Astrocyte (in vitro differentiated cells and primary cell): ENCODE measurements around the gene NINJ1. TPM values are rescaled to one million over a fixed set of nuclear protein-coding genes. Genes with fewer than 3 reads are reported as not detected.
"Not testable (repeated sequence)": the region's sequence is repeated elsewhere in the genome, so short reads cannot be mapped to it uniquely, and the experiment has no call there.

Source experiments
- DNase-seq: peaks from one replicate; pipeline ENCODE4 v3.0.0-alpha.2; 2010; ENCODE audit warnings: low read depth
- FAIRE-seq: peaks from 2 replicates; lab custom pipeline; 2011; peaks lifted over from hg19 to GRCh38; lab: Jason Lieb, UNC
- H2AFZ ChIP-seq: 2 replicates; pipeline ENCODE4 v1.6.0; 2012; ENCODE audit warnings: low read depth, low read length, inconsistent platforms
- H3K27ac ChIP-seq: 2 replicates; pipeline ENCODE4 v1.5.1; 2011; ENCODE audit warnings: low read depth, low read length, inconsistent platforms
- H3K27me3 ChIP-seq: 2 replicates; pipeline ENCODE4 v1.6.0; 2011; ENCODE audit warnings: low read length, inconsistent platforms; ENCODE audit not compliant: insufficient read depth
- H3K36me3 ChIP-seq: 2 replicates; pipeline ENCODE4 v1.5.1; 2011; ENCODE audit warnings: low read length, inconsistent platforms; ENCODE audit not compliant: insufficient read depth
- H3K4me1 ChIP-seq: 2 replicates; pipeline ENCODE4 v1.5.1; 2011; ENCODE audit warnings: low read length, inconsistent platforms; ENCODE audit not compliant: insufficient read depth
- H3K4me2 ChIP-seq: 2 replicates; pipeline ENCODE4 v1.6.0; 2012; ENCODE audit warnings: low read length, inconsistent platforms
- H3K4me3 ChIP-seq: 2 replicates; pipeline ENCODE4 v1.5.1; 2011; ENCODE audit warnings: low read depth, mild to moderate bottlenecking, low read length, inconsistent platforms; ENCODE audit not compliant: insufficient read depth
- H3K79me2 ChIP-seq: 2 replicates; pipeline ENCODE4 v1.6.0; 2012; ENCODE audit warnings: mild to moderate bottlenecking, low read length, inconsistent platforms; ENCODE audit not compliant: insufficient read depth
- H3K9ac ChIP-seq: 2 replicates; pipeline ENCODE4 v1.6.0; 2012; ENCODE audit warnings: mild to moderate bottlenecking, low read length, inconsistent platforms
- H3K9me3 ChIP-seq: 2 replicates; pipeline ENCODE4 v1.5.1; 2012; ENCODE audit warnings: low read depth, mild to moderate bottlenecking, low read length, inconsistent platforms; ENCODE audit not compliant: insufficient read depth
- H4K20me1 ChIP-seq: 2 replicates; pipeline ENCODE4 v1.6.0; 2012; ENCODE audit warnings: low read length, inconsistent platforms; ENCODE audit not compliant: insufficient read depth
- H3K27ac Mint-ChIP-seq: one replicate; pipeline ENCODE4 v1.8.0; 2021; ENCODE audit warnings: mild to moderate bottlenecking, mixed read lengths; ENCODE audit not compliant: unreplicated experiment
- H3K27me3 Mint-ChIP-seq: one replicate; pipeline ENCODE4 v1.8.0; 2021; ENCODE audit warnings: low read depth, mixed read lengths; ENCODE audit not compliant: unreplicated experiment
- H3K36me3 Mint-ChIP-seq: one replicate; pipeline ENCODE4 v1.8.0; 2021; ENCODE audit warnings: low read depth, mixed read lengths; ENCODE audit not compliant: unreplicated experiment
- H3K4me1 Mint-ChIP-seq: one replicate; pipeline ENCODE4 v1.8.0; 2021; ENCODE audit warnings: low read depth, mixed read lengths; ENCODE audit not compliant: unreplicated experiment
- H3K4me3 Mint-ChIP-seq: one replicate; pipeline ENCODE4 v1.8.0; 2021; ENCODE audit warnings: mild to moderate bottlenecking, moderate library complexity, mixed read lengths; ENCODE audit not compliant: unreplicated experiment
- H3K9me3 Mint-ChIP-seq: one replicate; pipeline ENCODE4 v1.8.0; 2021; ENCODE audit warnings: mild to moderate bottlenecking, mixed read lengths; ENCODE audit not compliant: unreplicated experiment
- CTCF ChIP-seq: IDR thresholded peaks from 2 replicates; pipeline ENCODE4 v1.5.1; 2011; ENCODE audit warnings: low read depth, mild to moderate bottlenecking, inconsistent platforms, low read length, moderate library complexity; ENCODE audit not compliant: insufficient read depth
- EZH2 ChIP-seq: IDR thresholded peaks from 2 replicates; pipeline ENCODE4 v1.6.1; 2012; ENCODE audit warnings: mild to moderate bottlenecking, low read length, inconsistent platforms; ENCODE audit not compliant: insufficient read depth
- total RNA-seq: library from RNA; stranded (reverse); gene quantifications from 2 replicates; pipeline ENCODE4 v1.2.1, GENCODE V29; 2021

The NINJ1 gene
- total RNA-seq, 1 donor from 2014 or later = 28.3 TPM

GRCh38 chr9:93118863-93119702, 15.0 kb downstream of the NINJ1 start:
- Histone ChIP-seq H3K4me3 (no peak overlapping the region), H3K27me3 (no peaks in the 10 kb centered on the region), H3K9ac (no peak overlapping the region), H3K4me2 (peak overlapping the region; percentile 64), H3K4me1 (peaks cover 12% of the 10 kb centered on the region), H3K36me3 (no peaks in the 10 kb centered on the region), H3K9me3 (no peaks in the 10 kb centered on the region), H4K20me1 (peaks cover 5% of the 10 kb centered on the region), H3K79me2 (no peaks in the 10 kb centered on the region), H2AFZ (no peak overlapping the region), H3K27ac (no peak overlapping the region)
- H3K4me3 Mint-ChIP-seq = no peak overlapping the region
- no peaks in the 10 kb centered on the region for H3K36me3 Mint-ChIP-seq
- no peak overlapping the region for H3K27ac Mint-ChIP-seq
- peaks cover 9% of the 10 kb centered on the region for H3K27me3 Mint-ChIP-seq
- no peak for TF ChIP-seq EZH2
- TF ChIP-seq CTCF = no peak
- FAIRE-seq = no peak
- H3K9me3 Mint-ChIP-seq = no peaks in the 10 kb centered on the region
- no peaks in the 10 kb centered on the region for H3K4me1 Mint-ChIP-seq
- no peak for DNase-seq

GRCh38 chr9:93117924-93118862, 15.9 kb downstream of the NINJ1 start:
- no peak overlapping the region for H3K27ac Mint-ChIP-seq
- Histone ChIP-seq H3K27ac (no peak overlapping the region), H3K4me3 (no peak overlapping the region), H3K4me2 (no peak overlapping the region), H3K9me3 (no peaks in the 10 kb centered on the region), H4K20me1 (peaks cover 5% of the 10 kb centered on the region), H3K36me3 (peaks cover 3% of the 10 kb centered on the region), H3K9ac (no peak overlapping the region), H3K27me3 (no peaks in the 10 kb centered on the region), H2AFZ (no peak overlapping the region), H3K4me1 (peaks cover 12% of the 10 kb centered on the region), H3K79me2 (no peaks in the 10 kb centered on the region)
- H3K36me3 Mint-ChIP-seq = no peaks in the 10 kb centered on the region
- peaks cover 9% of the 10 kb centered on the region for H3K27me3 Mint-ChIP-seq
- FAIRE-seq = no peak
- H3K4me1 Mint-ChIP-seq = no peaks in the 10 kb centered on the region
- no peak overlapping the region for H3K4me3 Mint-ChIP-seq
- no peak for TF ChIP-seq CTCF
- no peak for TF ChIP-seq EZH2
- no peaks in the 10 kb centered on the region for H3K9me3 Mint-ChIP-seq
- no peak for DNase-seq

- not testable (repeated sequence) for H3K4me2 ChIP-seq, H3K9me3 ChIP-seq, H3K4me1 Mint-ChIP-seq, H3K9me3 Mint-ChIP-seq, H3K27ac ChIP-seq, H3K4me3 Mint-ChIP-seq, H3K36me3 ChIP-seq, H3K27me3 Mint-ChIP-seq, H3K27me3 ChIP-seq, DNase-seq, H3K36me3 Mint-ChIP-seq, H2AFZ ChIP-seq, H3K27ac Mint-ChIP-seq, H3K4me3 ChIP-seq, H3K79me2 ChIP-seq, H3K9ac ChIP-seq, H4K20me1 ChIP-seq, FAIRE-seq
- H3K4me1 ChIP-seq = peaks cover 12% of the 10 kb centered on the region
Observed at GRCh38 chr9:93117521-93117920, 16.5 kb downstream of the NINJ1 start.
